ENCODE results near the gene CBARP.

Gene CBARP

GRCh38 chr19:1227304-1228054 is 10.3 kb downstream of the CBARP start:
- DNase-seq (ENCODE audit: low spot score) = no peak

- no peak for DNase-seq (ENCODE audit: low spot score)
Measured at GRCh38 chr19:1226522-1227303, 11.1 kb downstream of the CBARP start.

- DNase-seq (ENCODE audit: low spot score) = no peak
Measured at GRCh38 chr19:1226227-1226518, 11.6 kb downstream of the CBARP start.

- no peak for DNase-seq (ENCODE audit: low spot score)
Measured at GRCh38 chr19:1225440-1226226, 12.2 kb downstream of the CBARP start.

- DNase-seq (ENCODE audit: low spot score) = no peak
Measured at GRCh38 chr19:1224847-1225246, 13.0 kb downstream of the CBARP start.

- no peak for DNase-seq (ENCODE audit: low spot score)
Measured at GRCh38 chr19:1224047-1224825, 13.6 kb downstream of the CBARP start.

- DNase-seq (ENCODE audit: low spot score) = peak; percentile 40
Measured at GRCh38 chr19:1223018-1223855, 14.6 kb downstream of the CBARP start.

- no peak for DNase-seq (ENCODE audit: low spot score)
Measured at GRCh38 chr19:1222394-1222793, 15.4 kb downstream of the CBARP start.

- no peak for DNase-seq (ENCODE audit: low spot score)
Measured at GRCh38 chr19:1221904-1222255, 15.9 kb downstream of the CBARP start.

GRCh38 chr19:1220976-1221903 is 16.6 kb downstream of the CBARP start:
- no peak for DNase-seq (ENCODE audit: low spot score)

- no peak for DNase-seq (ENCODE audit: low spot score)
Measured at GRCh38 chr19:1220477-1220930, 17.3 kb downstream of the CBARP start.

- no peak for DNase-seq (ENCODE audit: low spot score)
Measured at GRCh38 chr19:1219786-1220476, 17.9 kb downstream of the CBARP start.

GRCh38 chr19:1218751-1219567 is 18.8 kb downstream of the CBARP start:
- no peak for DNase-seq (ENCODE audit: low spot score)

GRCh38 chr19:1217366-1217765 is 20.4 kb downstream of the CBARP start:
- peak; percentile 70 for DNase-seq (ENCODE audit: low spot score)

GRCh38 chr19:1216756-1217155 is 21.0 kb downstream of the CBARP start:
- no peak for DNase-seq (ENCODE audit: low spot score)

GRCh38 chr19:1214862-1215731 is 22.7 kb downstream of the CBARP start:
- DNase-seq (ENCODE audit: low spot score) = no peak

- no peak for DNase-seq (ENCODE audit: low spot score)
Measured at GRCh38 chr19:1214299-1214861, 23.4 kb downstream of the CBARP start.
